Neuronal stem cell (in vitro differentiated cells): ENCODE results near the gene PDE2A.

Experiments
- DNase-seq: peaks from one replicate; pipeline ENCODE4 v3.0.0-alpha.2; 2013; ENCODE audit warnings: low spot score
- H2AFZ ChIP-seq: one replicate; pipeline ENCODE4 v1.6.1; 2013; ENCODE audit warnings: mild to moderate bottlenecking, low read length, inconsistent platforms
- H2AK5ac ChIP-seq: 2 replicates; pipeline ENCODE4 v1.6.1; 2013; ENCODE audit warnings: low read depth, mild to moderate bottlenecking, inconsistent platforms, low read length, moderate library complexity, mixed read lengths
- H2BK120ac ChIP-seq: 2 replicates; pipeline ENCODE4 v1.6.1; 2013; ENCODE audit warnings: low read depth, mild to moderate bottlenecking, inconsistent platforms, low read length, moderate library complexity, mixed read lengths
- H2BK12ac ChIP-seq: one replicate; pipeline ENCODE4 v1.6.1; 2013; ENCODE audit warnings: low read length, inconsistent platforms
- H2BK15ac ChIP-seq: 2 replicates; pipeline ENCODE4 v1.6.1; 2013; ENCODE audit warnings: mild to moderate bottlenecking, low read length, inconsistent platforms, mixed read lengths
- H2BK5ac ChIP-seq: one replicate; pipeline ENCODE4 v1.6.1; 2013; ENCODE audit warnings: inconsistent platforms, mild to moderate bottlenecking, low read length, moderate library complexity
- H3K14ac ChIP-seq: one replicate; pipeline ENCODE4 v1.6.1; 2013; ENCODE audit warnings: low read length, inconsistent platforms
- H3K18ac ChIP-seq: 2 replicates; pipeline ENCODE4 v1.6.1; 2013; ENCODE audit warnings: low read length, inconsistent platforms
- H3K23ac ChIP-seq: 2 replicates; pipeline ENCODE4 v1.6.1; 2013; ENCODE audit warnings: low read depth, mild to moderate bottlenecking, mixed read lengths, low read length, inconsistent platforms; ENCODE audit not compliant: poor library complexity
- H3K27ac ChIP-seq: replicated peaks from 3 replicates; pipeline ENCODE4 v1.5.1; 2013; ENCODE audit warnings: low read length, inconsistent platforms
- H3K27me3 ChIP-seq, 3 experiments: 2 replicates each; pipeline ENCODE4 v1.6.1; 2013; ENCODE audit warnings: low read length in 3 of 3, mild to moderate bottlenecking in 2 of 3, inconsistent platforms in 1 of 3, low read depth in 1 of 3, mixed read lengths in 1 of 3, moderate library complexity in 1 of 3; ENCODE audit not compliant: control insufficient read depth in 3 of 3, insufficient read depth in 3 of 3
- H3K36me3 ChIP-seq, 2 donors: replicated peaks in 1 of 2; 2 replicates each; pipeline ENCODE4 v1.6.1; 2013; ENCODE audit warnings: low read length in 2 of 2; ENCODE audit not compliant: control insufficient read depth in 2 of 2, insufficient read depth in 2 of 2
- H3K4ac ChIP-seq: 2 replicates; pipeline ENCODE4 v1.6.1; 2013; ENCODE audit warnings: inconsistent platforms, mild to moderate bottlenecking, low read length, moderate library complexity
- H3K4me1 ChIP-seq, 2 donors: 1 replicate in 1 of 2; 2 replicates in 1 of 2; pipeline ENCODE4 v1.6.1; 2013; ENCODE audit warnings: low read length in 2 of 2, low read depth in 1 of 2; ENCODE audit not compliant: control insufficient read depth in 2 of 2, insufficient read depth in 1 of 2
- H3K4me2 ChIP-seq: one replicate; pipeline ENCODE4 v1.6.1; 2013; ENCODE audit warnings: mild to moderate bottlenecking, low read length, inconsistent platforms; ENCODE audit not compliant: insufficient read depth, poor library complexity, severe bottlenecking
- H3K4me3 ChIP-seq, 2 donors: 2 replicates each; pipeline ENCODE4 v1.5.1; 2013; ENCODE audit warnings: low read length in 2 of 2, mild to moderate bottlenecking in 2 of 2, inconsistent platforms in 1 of 2, moderate library complexity in 1 of 2
- H3K79me1 ChIP-seq: one replicate; pipeline ENCODE4 v1.6.1; 2013; ENCODE audit warnings: low read depth, mild to moderate bottlenecking, inconsistent platforms, low read length, moderate library complexity
- H3K9ac ChIP-seq: one replicate; pipeline ENCODE4 v1.6.1; 2013; ENCODE audit warnings: mild to moderate bottlenecking, low read depth, low read length, inconsistent platforms; ENCODE audit not compliant: poor library complexity
- H3K9me3 ChIP-seq, 2 donors: replicated peaks in 1 of 2; 2 replicates each; pipeline versions ENCODE3 to v1.6.1; 2013; ENCODE audit warnings: low read length in 2 of 2, mild to moderate bottlenecking in 2 of 2, inconsistent platforms in 1 of 2, low read depth in 1 of 2, mixed read lengths in 1 of 2, moderate library complexity in 1 of 2; ENCODE audit not compliant: control insufficient read depth in 2 of 2, insufficient read depth in 1 of 2
- H4K8ac ChIP-seq: one replicate; pipeline ENCODE4 v1.6.1; 2013; ENCODE audit warnings: low read depth, mild to moderate bottlenecking, inconsistent platforms, low read length, moderate library complexity
- H4K91ac ChIP-seq: one replicate; pipeline ENCODE4 v1.6.1; 2013; ENCODE audit warnings: low read length, low read depth, mild to moderate bottlenecking, inconsistent platforms; ENCODE audit not compliant: poor library complexity
- WGBS, 2 donors: extraction: QIAGEN DNeasy Blood & Tissue Kit; methylation state at CpG; one replicate each; pipeline ENCODE4 v1.1.7; 2013; ENCODE audit warnings: missing lambda C conversion rate in 2 of 2, mixed read lengths in 1 of 2; ENCODE audit not compliant: insufficient read length in 2 of 2, insufficient replicate concordance in 1 of 2; ENCODE audit errors: extremely low coverage in 2 of 2; 5-methylcytosine and 5-hydroxymethylcytosine counted together

Gene PDE2A

GRCh38 chr11:72544589-72544988 lies 129.6 kb downstream of the PDE2A start:
- H3K27me3 ChIP-seq, result peaks cover 0 to 17% (median 0%) of the 10 kb centered on the region in 3 experiments
- no peak overlapping the region for H3K14ac ChIP-seq
- no peaks in the 10 kb centered on the region for H3K4me1 ChIP-seq
- no peak overlapping the region for H2BK5ac ChIP-seq
- no peak overlapping the region for H2BK15ac ChIP-seq
- no peaks in the 10 kb centered on the region for H3K36me3 ChIP-seq
- no peak overlapping the region for H2AFZ ChIP-seq
- no peak overlapping the region for H2AK5ac ChIP-seq
- no peak overlapping the region for H3K27ac ChIP-seq
- no peak overlapping the region for H2BK12ac ChIP-seq
- no peak overlapping the region for H3K4me2 ChIP-seq
- no CpG with 5 or more reads among the region's 4 CpGs for WGBS, 2 donors
- no peak overlapping the region for H3K9ac ChIP-seq
- H3K9me3 ChIP-seq, result peaks cover 0 to 2% of the 10 kb centered on the region in 2 donors
- H3K18ac ChIP-seq, result no peak overlapping the region
- H3K23ac ChIP-seq, result no peak overlapping the region
- no peak overlapping the region for H3K4me3 ChIP-seq
- no peak overlapping the region for H3K4ac ChIP-seq
- no peak for DNase-seq
- no peak overlapping the region for H4K8ac ChIP-seq
- H4K91ac ChIP-seq, result no peak overlapping the region
- H2BK120ac ChIP-seq, result no peak overlapping the region
- H3K79me1 ChIP-seq, result no peaks in the 10 kb centered on the region

- DNase-seq, result no peak
- Histone ChIP-seq H2AFZ (no peak overlapping the region), H3K27me3 (peaks cover 0 to 17% (median 0%) of the 10 kb centered on the region in 3 experiments)
These were observed 130.2 kb downstream of the PDE2A start for GRCh38 chr11:72543849-72544542.

GRCh38 chr11:72541257-72541974 lies 132.8 kb downstream of the PDE2A start:
- Histone ChIP-seq H3K4ac (no peak overlapping the region), H2BK12ac (no peak overlapping the region), H3K4me1 (no peaks in the 10 kb centered on the region), H3K36me3 (no peaks in the 10 kb centered on the region), H3K79me1 (no peaks in the 10 kb centered on the region), H3K9ac (no peak overlapping the region), H3K14ac (no peak overlapping the region), H2AFZ (no peak overlapping the region), H3K4me2 (no peak overlapping the region), H3K23ac (no peak overlapping the region), H2AK5ac (no peak overlapping the region), H2BK15ac (no peak overlapping the region), H3K27me3 (peaks cover 0 to 20% (median 0%) of the 10 kb centered on the region in 3 experiments), H3K27ac (no peak overlapping the region), H3K18ac (no peak overlapping the region), H4K91ac (no peak overlapping the region), H3K9me3 (peaks cover 0 to 2% of the 10 kb centered on the region in 2 donors), H2BK120ac (no peak overlapping the region), H2BK5ac (no peak overlapping the region), H3K4me3 (no peak overlapping the region), H4K8ac (no peak overlapping the region)
- WGBS, 2 donors, result no CpG with 5 or more reads among the region's 4 CpGs
- DNase-seq, result no peak

More at GRCh38 chr11:72543849-72544542, 130.2 kb downstream of the PDE2A start:
- Histone ChIP-seq H2BK15ac (no peak overlapping the region), H3K36me3 (no peaks in the 10 kb centered on the region), H3K4me1 (no peaks in the 10 kb centered on the region), H2BK120ac (no peak overlapping the region), H3K79me1 (no peaks in the 10 kb centered on the region), H3K23ac (no peak overlapping the region), H3K14ac (no peak overlapping the region), H4K91ac (no peak overlapping the region), H3K9ac (no peak overlapping the region), H2AK5ac (no peak overlapping the region), H3K4ac (no peak overlapping the region), H4K8ac (no peak overlapping the region), H2BK5ac (no peak overlapping the region), H3K4me2 (no peak overlapping the region), H3K27ac (no peak overlapping the region), H3K18ac (no peak overlapping the region), H3K9me3 (peaks cover 0 to 2% of the 10 kb centered on the region in 2 donors), H3K4me3 (no peak overlapping the region), H2BK12ac (no peak overlapping the region)
- no CpG with 5 or more reads among the region's 6 CpGs for WGBS, 2 donors

GRCh38 chr11:72537051-72537450 lies 137.2 kb downstream of the PDE2A start:
- Histone ChIP-seq H3K14ac (no peak overlapping the region), H2BK15ac (no peak overlapping the region), H3K23ac (no peak overlapping the region), H2BK12ac (no peak overlapping the region), H3K4me3 (no peak overlapping the region), H4K91ac (no peak overlapping the region), H3K27me3 (peaks cover 0 to 14% (median 0%) of the 10 kb centered on the region in 3 experiments), H4K8ac (no peak overlapping the region), H3K4me2 (no peak overlapping the region), H3K9ac (no peak overlapping the region), H3K9me3 (no peaks in the 10 kb centered on the region), H3K4ac (no peak overlapping the region), H3K4me1 (peaks cover 0 to 5% of the 10 kb centered on the region in 2 donors), H3K36me3 (no peaks in the 10 kb centered on the region), H2BK120ac (no peak overlapping the region), H3K27ac (no peak overlapping the region), H3K18ac (no peak overlapping the region), H2AK5ac (no peak overlapping the region), H2BK5ac (no peak overlapping the region), H2AFZ (no peak overlapping the region), H3K79me1 (no peaks in the 10 kb centered on the region)
- WGBS, 2 donors, result no CpG with 5 or more reads among the region's 2 CpGs
- no peak for DNase-seq
